ENCODE results near the gene RABGAP1L. TPM values are rescaled to one million over a fixed set of nuclear protein-coding genes. Genes with fewer than 3 reads are reported as not detected.

The RABGAP1L gene
- total RNA-seq, 3 donors from 2014 or later: 46.1 to 74.7 (median 59.2) TPM

DNA sequence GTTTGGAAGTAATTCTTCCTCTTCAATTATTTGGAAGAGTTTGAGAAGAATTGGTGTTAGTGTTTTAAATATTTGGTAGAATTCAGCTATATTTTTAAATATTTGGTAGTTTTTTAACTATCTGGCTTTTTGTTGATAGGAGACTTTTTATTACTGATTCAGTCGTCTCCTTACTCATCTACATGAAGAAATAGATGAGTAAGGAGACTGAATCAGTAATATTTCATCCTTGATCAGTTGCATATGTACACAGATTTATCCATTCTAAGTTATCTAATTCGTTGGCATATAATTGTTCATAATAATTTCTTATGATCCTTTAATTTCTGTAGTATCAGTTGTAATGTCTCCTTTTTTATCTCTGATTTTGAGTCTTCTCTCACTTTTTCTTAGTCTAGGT is 512.5 kb downstream of the RABGAP1L start:
- ATAC-seq (no peak), DNase-seq (no peak)
- TF ChIP-seq CTCF (IDR thresholded peaks at IDR 0.05): no peak
- intact Hi-C loops (cut with DNase I, micrococcal nuclease): no loop called here
- Histone ChIP-seq H3K9me3 (peaks cover 12% of the 10 kb centered on the region), H3K4me3 (no peak overlapping the region), H3K4me1 (ENCODE audit: low read depth) (no peaks in the 10 kb centered on the region), H3K36me3 (ENCODE audit: low read depth) (no peaks in the 10 kb centered on the region)

DNA sequence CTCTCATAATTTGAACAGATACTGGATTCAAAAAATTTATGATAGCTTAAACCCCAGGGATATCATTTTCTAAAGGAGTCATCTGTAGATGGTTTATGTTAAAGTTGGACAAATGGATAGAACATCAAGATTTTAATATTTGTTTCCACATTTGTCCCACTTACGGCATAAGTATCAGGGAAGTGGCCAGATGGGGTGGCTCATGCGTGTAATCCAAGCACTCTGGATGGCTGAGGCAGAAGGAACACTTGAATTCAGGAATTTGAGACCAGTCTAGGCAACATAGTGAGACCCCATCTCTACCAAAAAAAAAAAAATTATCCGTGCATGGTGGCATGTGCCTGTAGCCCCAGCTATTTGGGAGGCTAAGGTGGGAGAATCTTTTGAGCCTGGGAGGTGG is 517.5 kb downstream of the RABGAP1L start:
- Histone ChIP-seq H3K4me3 (no peak overlapping the region), H3K4me1 (ENCODE audit: low read depth) (no peaks in the 10 kb centered on the region), H3K36me3 (ENCODE audit: low read depth) (no peaks in the 10 kb centered on the region), H3K9me3 (no peaks in the 10 kb centered on the region)
- intact Hi-C loops (cut with DNase I, micrococcal nuclease): no loop called here
- no peak for TF ChIP-seq CTCF (IDR thresholded peaks at IDR 0.05)
- DNase-seq: no peak
- ATAC-seq: no peak

DNA sequence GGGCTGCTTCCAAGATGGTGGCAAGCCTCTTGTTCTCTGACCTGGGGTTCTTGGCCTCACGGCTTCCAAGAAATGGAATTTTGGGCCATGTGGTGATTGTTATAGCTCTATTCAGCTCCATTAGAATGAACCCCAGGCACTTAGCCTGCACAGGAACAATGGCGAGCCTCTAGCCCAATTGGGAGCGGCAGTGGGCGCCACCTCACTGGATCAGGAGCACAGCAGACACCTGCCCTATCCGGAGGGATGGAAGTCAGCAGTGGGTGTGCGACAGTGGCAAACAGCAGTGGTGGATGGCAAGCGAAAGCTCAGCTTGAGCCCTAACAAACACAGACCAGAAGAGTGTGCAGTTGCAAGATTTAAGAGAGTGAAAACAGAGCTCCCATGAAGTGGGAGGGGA is 519.3 kb downstream of the RABGAP1L start:
- ATAC-seq: no peak
- no peaks in the 10 kb centered on the region for H3K4me1 ChIP-seq (ENCODE audit: low read depth)
- no peak for TF ChIP-seq CTCF (IDR thresholded peaks at IDR 0.05)
- no peak overlapping the region for H3K4me3 ChIP-seq
- H3K36me3 ChIP-seq (ENCODE audit: low read depth): no peaks in the 10 kb centered on the region
- intact Hi-C loops (cut with DNase I, micrococcal nuclease): no loop called here
- no peak for DNase-seq
- no peaks in the 10 kb centered on the region for H3K9me3 ChIP-seq

DNA sequence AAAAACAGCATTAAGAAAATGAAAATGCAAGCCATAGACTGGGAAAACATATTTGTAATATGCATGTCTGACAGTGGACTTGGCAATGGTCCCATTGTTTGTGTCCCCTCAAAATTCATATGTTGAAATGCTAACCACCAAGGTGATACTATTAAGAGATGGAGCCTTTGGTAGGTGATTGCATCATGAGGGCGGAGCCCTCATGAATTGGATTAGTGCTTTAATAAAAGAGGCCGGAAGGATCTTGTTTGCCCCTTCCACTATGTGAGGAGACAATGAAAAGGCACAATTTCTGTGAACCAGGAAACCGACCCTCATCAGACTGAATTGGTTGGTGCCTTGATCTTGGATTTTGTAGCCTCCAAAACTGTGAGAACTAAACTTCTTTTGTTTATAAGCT is 520.8 kb downstream of the RABGAP1L start:
- H3K36me3 ChIP-seq (ENCODE audit: low read depth): no peaks in the 10 kb centered on the region
- no peak overlapping the region for H3K4me3 ChIP-seq
- H3K4me1 ChIP-seq (ENCODE audit: low read depth): no peaks in the 10 kb centered on the region
- ATAC-seq: no peak
- no peak for DNase-seq
- intact Hi-C loops (cut with DNase I, micrococcal nuclease): no loop called here
- no peak for TF ChIP-seq CTCF (IDR thresholded peaks at IDR 0.05)
- H3K9me3 ChIP-seq: no peaks in the 10 kb centered on the region

DNA sequence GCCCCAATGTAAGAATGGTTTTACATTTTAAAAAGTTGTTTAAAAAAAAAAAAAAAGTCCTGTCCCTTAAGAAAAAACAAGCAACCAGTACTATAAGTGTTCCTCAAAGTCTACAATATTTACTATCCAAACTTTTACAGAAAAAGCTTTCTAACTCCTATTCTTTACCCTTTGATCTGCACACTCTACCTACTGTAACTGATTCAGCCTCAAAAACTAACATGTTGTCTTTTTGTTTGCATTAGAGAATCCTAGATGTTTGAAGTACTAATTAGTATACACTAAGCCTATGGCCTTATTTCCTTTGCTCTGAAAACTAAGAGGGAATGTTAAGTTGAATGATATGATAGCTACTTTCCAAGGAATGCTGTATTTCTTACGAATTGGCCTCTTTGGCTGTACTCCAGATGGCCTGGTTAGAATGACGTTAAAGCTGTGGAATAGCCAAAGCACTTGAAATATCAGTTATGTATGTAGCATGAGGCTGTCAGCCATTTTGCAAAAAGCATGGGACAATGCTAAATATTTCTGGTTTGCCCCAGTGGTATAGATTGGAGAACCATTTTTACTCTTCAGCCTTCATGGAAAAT is 523.2 kb downstream of the RABGAP1L start:
- intact Hi-C loops (cut with DNase I, micrococcal nuclease): no loop called here
- Histone ChIP-seq H3K4me3 (no peak overlapping the region), H3K4me1 (ENCODE audit: low read depth) (no peaks in the 10 kb centered on the region), H3K9me3 (no peaks in the 10 kb centered on the region), H3K36me3 (ENCODE audit: low read depth) (no peaks in the 10 kb centered on the region)
- ATAC-seq (no peak), DNase-seq (no peak)
- no peak for TF ChIP-seq CTCF (IDR thresholded peaks at IDR 0.05)

GRCh38 chr1:174686213-174686612 is 526.9 kb downstream of the RABGAP1L start:
- intact Hi-C loops (cut with DNase I, micrococcal nuclease): no loop called here
- TF ChIP-seq CTCF (IDR thresholded peaks at IDR 0.05): no peak
- ATAC-seq (no peak), DNase-seq (no peak)
- Histone ChIP-seq H3K4me1 (ENCODE audit: low read depth) (no peaks in the 10 kb centered on the region), H3K9me3 (no peaks in the 10 kb centered on the region), H3K36me3 (ENCODE audit: low read depth) (no peaks in the 10 kb centered on the region), H3K4me3 (no peak overlapping the region)

All from mucosa of descending colon (tissue), 3 donors.